ENCODE measurements around the gene ENPP7. TPM values are rescaled to one million over a fixed set of nuclear protein-coding genes. Genes with fewer than 3 reads are reported as not detected.
A peak's percentile ranks its signal among the peaks of the same experiment; 100 is the strongest.

Gene ENPP7
- total and polyA plus RNA-seq, 4 donors = 0.31 TPM; not detected in 3

GRCh38 chr17:79788455-79788854 lies 57.7 kb downstream of the ENPP7 start:
- WGBS, 2 donors = 79 to 88% methylated on average over 5 of the region's 5 CpGs
- Histone ChIP-seq H3K27me3 (ENCODE audit: control insufficient read depth in 3 of 3, insufficient read depth in 3 of 3, low read length in 2 of 3) (peaks cover 0 to 45% (median 39%) of the 10 kb centered on the region in 3 donors), H3K4me3 (no peak overlapping the region), H3K4me1 (ENCODE audit: control insufficient read depth in 5 of 5, insufficient read depth in 5 of 5, low read length in 5 of 5) (peaks cover 0 to 23% (median 2%) of the 10 kb centered on the region in 5 donors), H3K36me3 (ENCODE audit: control insufficient read depth in 4 of 4, insufficient read depth in 4 of 4, low read length in 4 of 4) (peaks cover 0 to 2% (median 0%) of the 10 kb centered on the region in 4 donors), H3K9ac (ENCODE audit: insufficient read depth in 1 of 2, low read length in 2 of 2) (no peak overlapping the region), H3K27ac (ENCODE audit: low read depth in 1 of 2, low read length in 1 of 2) (no peak overlapping the region), H3K9me3 (ENCODE audit: control insufficient read depth in 4 of 4, insufficient read depth in 3 of 4, low read length in 3 of 4) (no peaks in the 10 kb centered on the region)
- no peak for DNase-seq
- TF ChIP-seq, protein P1, sequence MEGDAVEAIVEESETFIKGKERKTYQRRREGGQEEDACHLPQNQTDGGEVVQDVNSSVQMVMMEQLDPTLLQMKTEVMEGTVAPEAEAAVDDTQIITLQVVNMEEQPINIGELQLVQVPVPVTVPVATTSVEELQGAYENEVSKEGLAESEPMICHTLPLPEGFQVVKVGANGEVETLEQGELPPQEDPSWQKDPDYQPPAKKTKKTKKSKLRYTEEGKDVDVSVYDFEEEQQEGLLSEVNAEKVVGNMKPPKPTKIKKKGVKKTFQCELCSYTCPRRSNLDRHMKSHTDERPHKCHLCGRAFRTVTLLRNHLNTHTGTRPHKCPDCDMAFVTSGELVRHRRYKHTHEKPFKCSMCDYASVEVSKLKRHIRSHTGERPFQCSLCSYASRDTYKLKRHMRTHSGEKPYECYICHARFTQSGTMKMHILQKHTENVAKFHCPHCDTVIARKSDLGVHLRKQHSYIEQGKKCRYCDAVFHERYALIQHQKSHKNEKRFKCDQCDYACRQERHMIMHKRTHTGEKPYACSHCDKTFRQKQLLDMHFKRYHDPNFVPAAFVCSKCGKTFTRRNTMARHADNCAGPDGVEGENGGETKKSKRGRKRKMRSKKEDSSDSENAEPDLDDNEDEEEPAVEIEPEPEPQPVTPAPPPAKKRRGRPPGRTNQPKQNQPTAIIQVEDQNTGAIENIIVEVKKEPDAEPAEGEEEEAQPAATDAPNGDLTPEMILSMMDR (IDR thresholded peaks at IDR 0.05; ENCODE audit: control extremely low read depth, extremely low read depth) = no peak
- no peak for ATAC-seq (ENCODE audit: insufficient read depth, low FRiP score)

- DNase-seq (peak; percentile 69 to 74 (median 70)), ATAC-seq (ENCODE audit: insufficient read depth, low FRiP score) (no peak)
- WGBS, 2 donors = 18 to 23% methylated on average over 37 to 52 of the region's 52 CpGs
- Histone ChIP-seq H3K36me3 (ENCODE audit: control insufficient read depth in 4 of 4, insufficient read depth in 4 of 4, low read length in 4 of 4) (peaks cover 0 to 2% (median 0%) of the 10 kb centered on the region in 4 donors), H3K4me3 (no peak overlapping the region), H3K27me3 (ENCODE audit: control insufficient read depth in 3 of 3, insufficient read depth in 3 of 3, low read length in 2 of 3) (peaks cover 0 to 45% (median 41%) of the 10 kb centered on the region in 3 donors), H3K27ac (ENCODE audit: low read depth in 1 of 2, low read length in 1 of 2) (no peak overlapping the region), H3K9me3 (ENCODE audit: control insufficient read depth in 4 of 4, insufficient read depth in 3 of 4, low read length in 3 of 4) (no peaks in the 10 kb centered on the region), H3K9ac (ENCODE audit: insufficient read depth in 1 of 2, low read length in 2 of 2) (no peak overlapping the region), H3K4me1 (ENCODE audit: control insufficient read depth in 5 of 5, insufficient read depth in 5 of 5, low read length in 5 of 5) (peaks cover 0 to 30% (median 3%) of the 10 kb centered on the region in 5 donors)
- TF ChIP-seq, protein P1 (IDR thresholded peaks at IDR 0.05; ENCODE audit: control extremely low read depth, extremely low read depth) = no peak
Observed at GRCh38 chr17:79788989-79789942, 58.5 kb downstream of the ENPP7 start.

GRCh38 chr17:79789943-79790804 lies 59.4 kb downstream of the ENPP7 start:
- no peaks in the 10 kb centered on the region for H3K9me3 ChIP-seq (ENCODE audit: control insufficient read depth in 4 of 4, insufficient read depth in 3 of 4, low read length in 3 of 4)
- DNase-seq (peak; percentile 53 to 57 (median 56)), ATAC-seq (ENCODE audit: insufficient read depth, low FRiP score) (peak; percentile 58)
- no peak overlapping the region for H3K4me3 ChIP-seq
- H3K36me3 ChIP-seq (ENCODE audit: control insufficient read depth in 4 of 4, insufficient read depth in 4 of 4, low read length in 4 of 4) = peaks cover 0 to 6% (median 0%) of the 10 kb centered on the region in 4 donors
- H3K9ac ChIP-seq (ENCODE audit: insufficient read depth in 1 of 2, low read length in 2 of 2) = no peak overlapping the region
- TF ChIP-seq, protein P1 (IDR thresholded peaks at IDR 0.05; ENCODE audit: control extremely low read depth, extremely low read depth) = peak; percentile 58
- H3K27ac ChIP-seq (ENCODE audit: low read depth in 1 of 2, low read length in 1 of 2) = no peak overlapping the region
- peaks cover 0 to 38% (median 3%) of the 10 kb centered on the region in 5 donors for H3K4me1 ChIP-seq (ENCODE audit: control insufficient read depth in 5 of 5, insufficient read depth in 5 of 5, low read length in 5 of 5)
- 9 to 19% methylated on average over 35 to 74 of the region's 74 CpGs for WGBS, 2 donors
- H3K27me3 ChIP-seq (ENCODE audit: control insufficient read depth in 3 of 3, insufficient read depth in 3 of 3, low read length in 2 of 3) = peaks cover 0 to 45% (median 41%) of the 10 kb centered on the region in 3 donors
